ENCODE data around the gene ZXDC.

The ZXDC gene

GRCh38 chr3:126408099-126408498 lies 67.6 kb downstream of the ZXDC start:
- no peak for DNase-seq

DNA sequence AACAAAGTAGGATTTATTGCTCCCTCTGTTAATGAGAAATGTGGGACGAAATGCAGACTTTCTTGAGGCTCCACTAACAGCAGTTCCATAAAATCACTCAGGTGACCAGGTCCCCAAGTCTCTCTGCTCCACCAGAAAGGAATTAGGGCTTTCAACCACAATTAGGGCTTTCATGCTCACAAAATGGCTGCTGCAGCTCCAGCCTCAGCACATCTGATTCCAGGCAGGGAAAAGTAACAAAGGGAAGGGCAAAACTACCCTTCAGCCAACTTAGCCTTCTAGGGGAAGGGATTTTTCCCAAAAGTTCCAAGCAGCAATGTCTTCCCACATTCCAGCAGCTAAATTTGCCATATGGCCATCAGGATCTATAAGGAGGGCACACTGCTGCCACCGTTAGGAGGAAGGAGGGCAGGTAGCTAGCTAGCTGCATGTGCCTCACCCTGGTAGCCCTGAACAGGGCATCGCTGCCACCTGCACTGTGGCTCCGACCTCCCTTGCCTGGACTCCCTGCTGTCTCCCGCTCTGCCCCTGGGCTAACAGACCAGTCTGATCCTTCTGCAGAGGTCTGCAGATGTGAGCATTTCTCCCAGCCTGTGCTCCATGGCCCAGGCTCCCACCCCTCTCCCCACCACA lies 68.2 kb downstream of the ZXDC start:
- DNase-seq, result no peak

DNA sequence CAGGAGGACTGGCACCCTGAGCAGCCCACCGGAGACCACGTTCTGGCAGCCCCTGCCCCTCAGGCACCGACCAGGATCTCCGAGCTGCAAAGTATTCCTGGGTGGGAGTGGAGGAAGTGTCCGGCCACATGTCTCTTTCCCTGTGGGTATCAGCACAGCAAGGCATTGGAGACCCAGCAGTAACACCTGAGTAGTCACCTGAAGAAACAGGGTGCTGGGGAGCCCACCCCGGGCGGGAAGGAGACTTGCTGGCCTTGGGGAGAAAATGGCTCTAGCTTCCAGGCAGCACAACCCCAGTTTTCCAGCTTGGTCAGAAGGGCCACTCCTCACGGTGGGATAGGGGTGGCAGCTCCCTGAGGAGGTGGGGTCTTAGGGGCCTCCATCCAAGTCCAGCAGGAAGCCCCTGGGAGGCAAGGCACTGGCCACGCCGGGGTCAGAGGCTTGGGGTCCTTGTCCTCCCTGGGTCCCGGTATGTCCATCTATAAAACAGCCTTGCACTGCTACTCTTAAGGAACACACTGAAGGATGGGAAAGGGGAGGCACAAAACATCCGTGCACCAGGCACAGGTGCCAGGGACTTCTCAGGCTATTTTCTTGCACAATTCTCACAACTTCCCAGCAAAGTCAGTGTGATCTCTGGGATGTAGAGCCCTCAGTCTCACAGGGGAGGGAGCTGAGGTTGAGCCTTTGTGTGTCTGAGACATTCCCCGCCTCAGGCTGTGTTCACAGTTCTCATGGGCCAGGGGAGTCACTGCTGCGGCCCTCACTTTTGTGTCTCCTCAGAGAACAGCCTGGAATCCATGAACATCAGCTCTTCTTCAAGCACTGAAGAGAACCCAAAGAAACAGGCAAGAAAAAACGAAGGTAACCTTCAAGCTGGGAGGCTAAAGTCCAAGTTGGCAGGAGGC lies 69.0 kb downstream of the ZXDC start:
- DNase-seq, result no peak

GRCh38 chr3:126402666-126403302 lies 72.9 kb downstream of the ZXDC start:
- DNase-seq, result no peak

DNA sequence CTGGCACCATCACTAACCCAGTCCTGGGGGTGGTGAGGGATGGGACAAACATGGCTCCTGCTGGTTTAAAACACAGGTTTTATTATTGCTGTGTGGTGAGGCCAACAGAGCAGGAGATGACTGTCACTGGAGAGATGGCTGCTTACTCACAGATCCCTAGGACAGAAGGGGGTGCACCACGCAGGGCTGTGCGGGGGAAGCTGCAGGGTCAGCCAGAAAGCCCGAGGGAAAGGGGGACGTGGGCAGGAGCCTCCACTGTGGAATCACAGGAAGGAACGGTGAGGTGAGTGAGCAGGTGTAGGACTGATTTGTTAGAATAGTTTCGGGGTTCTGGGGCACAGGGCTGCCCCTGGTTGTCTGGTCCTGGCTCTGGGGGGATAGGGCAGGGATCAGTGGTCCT lies 73.5 kb downstream of the ZXDC start:
- DNase-seq, result no peak

DNA sequence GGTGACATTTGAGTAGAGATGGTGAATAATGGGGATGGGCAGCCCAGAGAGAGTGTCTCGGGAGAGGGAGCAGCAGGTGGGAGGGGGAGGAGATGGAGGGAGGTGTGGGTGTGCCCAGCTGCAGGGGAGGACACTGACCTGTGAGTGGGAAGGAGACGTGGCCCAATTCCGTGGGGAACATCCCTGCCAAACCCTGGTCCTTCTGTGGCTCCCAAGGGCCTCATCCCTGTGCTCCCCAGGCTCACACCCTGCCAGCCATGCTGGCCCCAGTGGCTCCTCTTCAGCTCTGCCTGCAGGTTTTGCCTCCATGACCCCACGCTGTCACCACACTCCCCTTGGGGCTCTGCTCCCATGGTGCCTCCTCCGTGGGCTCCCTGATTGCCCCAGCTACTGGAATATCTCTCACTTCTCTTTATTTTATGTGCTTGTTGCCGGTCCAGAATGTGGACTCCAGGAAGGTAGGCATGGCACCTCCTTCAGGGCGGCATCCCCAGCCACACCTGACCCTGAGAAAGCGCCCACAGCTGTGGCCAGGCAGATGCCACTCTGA lies 74.0 kb downstream of the ZXDC start:
- no peak for DNase-seq

DNA sequence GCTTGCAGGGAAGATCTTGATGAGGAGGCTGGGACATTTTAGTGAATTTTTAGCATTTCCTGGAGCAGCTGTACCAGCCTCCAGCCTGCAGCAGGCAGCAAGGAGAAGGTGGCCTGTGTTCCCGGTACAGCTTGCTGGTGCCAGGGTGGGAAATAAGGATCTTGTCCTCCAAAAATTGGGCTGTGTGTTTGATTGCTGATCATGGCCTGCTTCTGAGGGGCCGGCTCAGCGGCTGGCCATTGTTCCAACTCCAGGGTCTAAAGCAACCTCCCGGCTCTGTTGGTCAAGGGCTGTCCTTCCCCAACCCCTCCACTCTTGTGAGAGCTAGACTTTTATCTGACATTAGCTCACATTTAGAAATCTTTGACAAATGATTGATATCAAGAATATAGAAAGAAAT lies 75.9 kb downstream of the ZXDC start:
- DNase-seq, result no peak

- peak; percentile 97 for DNase-seq
Measured at GRCh38 chr3:126399351-126399735, 76.3 kb downstream of the ZXDC start.

GRCh38 chr3:126398423-126399350 lies 77.0 kb downstream of the ZXDC start:
- no peak for DNase-seq

DNA sequence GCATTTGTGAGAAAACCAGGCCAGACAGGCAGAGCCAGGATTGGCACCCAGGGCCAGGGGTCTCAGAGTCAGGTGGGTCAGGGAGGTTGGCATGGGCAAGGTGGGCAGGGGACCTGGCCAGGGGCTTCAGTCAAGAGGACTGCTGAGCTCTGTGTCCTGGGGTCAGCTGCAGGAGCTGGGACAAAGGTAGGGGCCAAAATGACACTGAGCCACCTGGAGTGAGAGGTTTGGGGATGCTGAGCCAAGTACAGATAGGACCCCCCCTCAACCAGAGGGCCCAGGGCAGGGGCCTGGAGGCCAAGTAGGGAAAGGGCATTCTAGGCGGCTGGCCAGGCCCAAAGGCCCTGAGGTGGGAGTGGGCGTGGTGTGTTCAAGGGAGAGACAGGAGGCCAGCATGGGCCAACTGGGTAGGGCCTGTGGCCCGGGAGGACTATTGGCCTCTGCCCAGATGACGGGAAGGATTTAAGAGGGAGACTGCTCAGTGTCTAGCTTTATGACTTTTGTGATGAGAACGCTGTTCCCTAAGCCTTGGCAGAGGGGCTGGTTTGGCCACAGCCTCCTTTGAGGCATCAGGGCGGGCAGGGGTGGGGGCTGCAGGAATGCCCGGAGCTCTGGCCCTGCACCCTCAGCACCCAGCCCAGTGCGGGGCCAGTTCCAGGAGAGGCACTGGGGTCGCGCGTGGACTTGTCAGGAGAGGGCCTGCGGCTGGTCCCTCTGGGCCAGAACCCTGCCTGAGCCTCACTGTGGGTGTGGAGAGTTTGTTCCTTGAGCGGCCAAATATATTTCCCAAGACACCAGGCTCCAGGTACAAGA lies 77.9 kb downstream of the ZXDC start:
- no peak for DNase-seq

DNA sequence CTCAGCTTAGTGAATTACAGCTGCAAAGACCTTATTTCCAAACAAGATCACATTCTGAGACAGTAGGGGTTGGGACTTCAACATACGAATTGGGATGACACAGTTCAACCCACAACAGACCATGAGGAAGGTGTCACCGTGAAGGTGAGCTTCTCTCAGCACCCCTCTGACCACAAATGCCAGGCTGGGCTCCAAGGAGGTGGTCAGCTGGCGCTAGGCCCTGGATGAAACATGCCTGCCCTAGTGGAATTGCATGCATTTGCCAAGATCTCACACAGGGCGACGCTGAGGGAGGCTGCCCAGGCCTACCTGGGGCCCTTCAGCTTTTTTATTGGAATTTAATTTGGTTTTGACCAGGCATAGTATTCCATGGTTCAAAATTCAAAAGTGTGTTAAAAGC lies 79.2 kb downstream of the ZXDC start:
- no peak for DNase-seq

DNA sequence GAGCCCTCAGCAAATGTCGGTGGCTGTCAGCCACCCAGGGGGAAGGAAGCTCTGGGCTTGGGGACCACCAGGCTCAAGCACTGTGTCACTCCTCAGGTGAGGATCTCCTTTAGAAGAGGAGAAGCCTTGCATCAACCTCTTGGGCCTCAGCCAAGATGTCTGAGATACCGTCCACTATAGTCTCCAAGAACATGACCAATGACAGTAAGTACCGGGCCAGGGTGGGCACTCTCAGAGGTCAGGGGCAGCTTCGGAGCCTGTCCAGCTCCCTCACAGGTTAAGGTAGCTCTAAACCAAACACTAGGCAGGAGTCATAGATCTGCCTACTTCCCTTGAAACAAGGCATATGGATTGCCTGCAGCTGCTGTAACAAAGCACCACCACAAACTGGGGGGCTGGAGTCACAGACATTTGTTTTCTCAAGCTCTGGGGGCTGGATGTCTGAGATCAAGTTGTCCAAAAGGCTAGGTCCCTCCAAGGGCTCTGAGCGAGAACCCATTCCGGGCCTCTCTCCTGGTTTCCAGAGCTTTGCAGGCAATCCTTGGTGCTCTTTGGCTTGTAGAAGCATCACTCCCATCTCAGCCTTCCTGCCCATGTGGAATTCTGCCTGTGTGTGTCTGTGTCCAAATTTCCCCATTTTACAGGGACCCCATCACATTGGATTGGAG lies 79.7 kb downstream of the ZXDC start:
- DNase-seq, result no peak

GRCh38 chr3:126394977-126395321 lies 80.7 kb downstream of the ZXDC start:
- DNase-seq, result no peak

- DNase-seq, result no peak
Measured at GRCh38 chr3:126394179-126394976, 81.3 kb downstream of the ZXDC start, which contains the start of gene CFAP100. TSS of gene CFAP100 (plus strand) at chr3:126394909. CDS start at chr3:126396001, 1,092 bp downstream.

DNA sequence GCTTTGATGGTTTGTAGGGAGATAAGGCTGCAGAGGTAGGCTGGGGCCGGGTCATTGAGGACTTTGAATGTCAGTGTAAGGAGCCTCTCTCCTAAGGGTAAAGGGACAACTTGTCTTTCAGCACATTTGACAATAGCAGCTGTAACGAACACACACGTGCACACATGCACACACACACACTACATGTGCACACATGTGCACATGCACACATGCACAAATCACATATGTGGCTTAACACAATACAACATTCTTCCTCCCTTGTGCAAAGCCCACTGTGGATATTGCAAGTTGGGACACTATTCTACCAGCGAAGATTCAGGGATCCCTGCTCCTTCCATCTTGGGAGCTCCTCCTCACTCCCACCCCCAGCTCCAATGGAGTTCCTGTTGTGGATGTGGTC lies 82.1 kb downstream of the ZXDC start:
- no peak for DNase-seq

GRCh38 chr3:126392246-126392645 lies 83.4 kb downstream of the ZXDC start:
- no peak for DNase-seq

- no peak for DNase-seq
Measured at GRCh38 chr3:126391631-126392030, 84.1 kb downstream of the ZXDC start.

GRCh38 chr3:126390751-126391150 lies 84.9 kb downstream of the ZXDC start:
- no peak for DNase-seq

GRCh38 chr3:126390201-126390600 lies 85.5 kb downstream of the ZXDC start:
- no peak for DNase-seq

DNA sequence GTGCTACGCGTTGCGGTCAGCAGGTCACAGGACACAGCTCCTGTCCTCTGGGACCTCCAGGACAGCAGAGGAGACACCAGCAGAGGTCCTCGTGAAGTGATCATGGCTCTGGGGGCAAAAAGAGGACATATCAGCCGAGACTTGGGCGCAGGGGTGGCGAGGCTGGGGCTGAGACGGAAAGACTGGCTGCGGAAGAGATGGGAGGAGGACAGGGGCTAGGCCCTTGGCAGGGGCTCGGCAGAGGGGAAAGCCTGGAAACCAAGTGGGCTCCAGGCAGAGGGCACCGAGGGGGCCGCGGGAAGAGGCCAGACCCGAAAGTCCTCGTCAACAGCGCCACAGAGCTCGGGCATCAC lies 85.9 kb downstream of the ZXDC start:
- no peak for DNase-seq
